ENCODE data around the gene MAEA.

DNA sequence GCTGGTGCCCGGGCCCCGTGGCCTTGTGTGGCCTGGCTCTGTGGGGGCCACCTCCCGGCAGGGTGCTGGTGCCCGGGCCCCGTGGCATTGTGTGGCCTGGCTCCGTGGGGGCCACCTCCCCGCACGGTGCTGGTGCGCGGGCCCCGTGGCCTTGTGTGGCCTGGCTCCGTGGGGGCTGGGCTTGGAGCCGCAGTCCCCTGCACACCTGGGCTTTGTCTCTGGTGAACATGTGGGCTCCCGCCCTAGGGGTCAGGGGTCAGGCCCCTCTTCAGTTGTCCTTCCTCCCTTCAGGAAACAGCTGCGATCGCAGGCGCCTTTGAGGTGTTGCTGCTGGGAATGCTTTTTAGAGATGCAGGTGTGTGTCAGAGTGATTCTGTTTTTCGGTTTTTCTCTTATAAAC, 74.5 kb downstream of the MAEA start:
- TF ChIP-seq, protein P1, sequence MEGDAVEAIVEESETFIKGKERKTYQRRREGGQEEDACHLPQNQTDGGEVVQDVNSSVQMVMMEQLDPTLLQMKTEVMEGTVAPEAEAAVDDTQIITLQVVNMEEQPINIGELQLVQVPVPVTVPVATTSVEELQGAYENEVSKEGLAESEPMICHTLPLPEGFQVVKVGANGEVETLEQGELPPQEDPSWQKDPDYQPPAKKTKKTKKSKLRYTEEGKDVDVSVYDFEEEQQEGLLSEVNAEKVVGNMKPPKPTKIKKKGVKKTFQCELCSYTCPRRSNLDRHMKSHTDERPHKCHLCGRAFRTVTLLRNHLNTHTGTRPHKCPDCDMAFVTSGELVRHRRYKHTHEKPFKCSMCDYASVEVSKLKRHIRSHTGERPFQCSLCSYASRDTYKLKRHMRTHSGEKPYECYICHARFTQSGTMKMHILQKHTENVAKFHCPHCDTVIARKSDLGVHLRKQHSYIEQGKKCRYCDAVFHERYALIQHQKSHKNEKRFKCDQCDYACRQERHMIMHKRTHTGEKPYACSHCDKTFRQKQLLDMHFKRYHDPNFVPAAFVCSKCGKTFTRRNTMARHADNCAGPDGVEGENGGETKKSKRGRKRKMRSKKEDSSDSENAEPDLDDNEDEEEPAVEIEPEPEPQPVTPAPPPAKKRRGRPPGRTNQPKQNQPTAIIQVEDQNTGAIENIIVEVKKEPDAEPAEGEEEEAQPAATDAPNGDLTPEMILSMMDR (IDR thresholded peaks at IDR 0.05; ENCODE audit: low read depth, low read length, missing input control), result no peak
- no peak for TF ChIP-seq TAF1 (conservative IDR thresholded peaks at IDR 0.05)
- TF ChIP-seq GABPA (IDR thresholded peaks at IDR 0.05 in 1 of 2, conservative IDR thresholded peaks at IDR 0.05 in 1 of 2), result no peak
- TF ChIP-seq FOXA1 (IDR thresholded peaks at IDR 0.05), result no peak
- no peak for TF ChIP-seq YY1 (IDR thresholded peaks at IDR 0.05)
- no peak for TF ChIP-seq HNF4G (IDR thresholded peaks at IDR 0.05)
- TF ChIP-seq, protein P2, sequence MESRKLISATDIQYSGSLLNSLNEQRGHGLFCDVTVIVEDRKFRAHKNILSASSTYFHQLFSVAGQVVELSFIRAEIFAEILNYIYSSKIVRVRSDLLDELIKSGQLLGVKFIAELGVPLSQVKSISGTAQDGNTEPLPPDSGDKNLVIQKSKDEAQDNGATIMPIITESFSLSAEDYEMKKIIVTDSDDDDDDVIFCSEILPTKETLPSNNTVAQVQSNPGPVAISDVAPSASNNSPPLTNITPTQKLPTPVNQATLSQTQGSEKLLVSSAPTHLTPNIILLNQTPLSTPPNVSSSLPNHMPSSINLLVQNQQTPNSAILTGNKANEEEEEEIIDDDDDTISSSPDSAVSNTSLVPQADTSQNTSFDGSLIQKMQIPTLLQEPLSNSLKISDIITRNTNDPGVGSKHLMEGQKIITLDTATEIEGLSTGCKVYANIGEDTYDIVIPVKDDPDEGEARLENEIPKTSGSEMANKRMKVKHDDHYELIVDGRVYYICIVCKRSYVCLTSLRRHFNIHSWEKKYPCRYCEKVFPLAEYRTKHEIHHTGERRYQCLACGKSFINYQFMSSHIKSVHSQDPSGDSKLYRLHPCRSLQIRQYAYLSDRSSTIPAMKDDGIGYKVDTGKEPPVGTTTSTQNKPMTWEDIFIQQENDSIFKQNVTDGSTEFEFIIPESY (IDR thresholded peaks at IDR 0.05), result no peak
- TF ChIP-seq, protein P3, sequence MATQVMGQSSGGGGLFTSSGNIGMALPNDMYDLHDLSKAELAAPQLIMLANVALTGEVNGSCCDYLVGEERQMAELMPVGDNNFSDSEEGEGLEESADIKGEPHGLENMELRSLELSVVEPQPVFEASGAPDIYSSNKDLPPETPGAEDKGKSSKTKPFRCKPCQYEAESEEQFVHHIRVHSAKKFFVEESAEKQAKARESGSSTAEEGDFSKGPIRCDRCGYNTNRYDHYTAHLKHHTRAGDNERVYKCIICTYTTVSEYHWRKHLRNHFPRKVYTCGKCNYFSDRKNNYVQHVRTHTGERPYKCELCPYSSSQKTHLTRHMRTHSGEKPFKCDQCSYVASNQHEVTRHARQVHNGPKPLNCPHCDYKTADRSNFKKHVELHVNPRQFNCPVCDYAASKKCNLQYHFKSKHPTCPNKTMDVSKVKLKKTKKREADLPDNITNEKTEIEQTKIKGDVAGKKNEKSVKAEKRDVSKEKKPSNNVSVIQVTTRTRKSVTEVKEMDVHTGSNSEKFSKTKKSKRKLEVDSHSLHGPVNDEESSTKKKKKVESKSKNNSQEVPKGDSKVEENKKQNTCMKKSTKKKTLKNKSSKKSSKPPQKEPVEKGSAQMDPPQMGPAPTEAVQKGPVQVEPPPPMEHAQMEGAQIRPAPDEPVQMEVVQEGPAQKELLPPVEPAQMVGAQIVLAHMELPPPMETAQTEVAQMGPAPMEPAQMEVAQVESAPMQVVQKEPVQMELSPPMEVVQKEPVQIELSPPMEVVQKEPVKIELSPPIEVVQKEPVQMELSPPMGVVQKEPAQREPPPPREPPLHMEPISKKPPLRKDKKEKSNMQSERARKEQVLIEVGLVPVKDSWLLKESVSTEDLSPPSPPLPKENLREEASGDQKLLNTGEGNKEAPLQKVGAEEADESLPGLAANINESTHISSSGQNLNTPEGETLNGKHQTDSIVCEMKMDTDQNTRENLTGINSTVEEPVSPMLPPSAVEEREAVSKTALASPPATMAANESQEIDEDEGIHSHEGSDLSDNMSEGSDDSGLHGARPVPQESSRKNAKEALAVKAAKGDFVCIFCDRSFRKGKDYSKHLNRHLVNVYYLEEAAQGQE (IDR thresholded peaks at IDR 0.05), result no peak
- no peak for TF ChIP-seq EGR1 (IDR thresholded peaks at IDR 0.05; ENCODE audit: low read depth in 2 of 2)
- TF ChIP-seq, protein P4, sequence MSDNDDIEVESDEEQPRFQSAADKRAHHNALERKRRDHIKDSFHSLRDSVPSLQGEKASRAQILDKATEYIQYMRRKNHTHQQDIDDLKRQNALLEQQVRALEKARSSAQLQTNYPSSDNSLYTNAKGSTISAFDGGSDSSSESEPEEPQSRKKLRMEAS (IDR thresholded peaks at IDR 0.05), result no peak
- TF ChIP-seq RAD21 (IDR thresholded peaks at IDR 0.05), result no peak
- TF ChIP-seq, protein P5, sequence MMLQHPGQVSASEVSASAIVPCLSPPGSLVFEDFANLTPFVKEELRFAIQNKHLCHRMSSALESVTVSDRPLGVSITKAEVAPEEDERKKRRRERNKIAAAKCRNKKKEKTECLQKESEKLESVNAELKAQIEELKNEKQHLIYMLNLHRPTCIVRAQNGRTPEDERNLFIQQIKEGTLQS (IDR thresholded peaks at IDR 0.05), result no peak
- TF ChIP-seq SP1 (IDR thresholded peaks at IDR 0.05), result no peak

Data from liver (tissue), 3 donors.